Natural killer cell treated with Interleukin-12 subunit alpha and Interleukin-12 subunit beta and Interleukin-15 and Interleukin-18, amount 100 ng/mL, for 72 hours (primary cell): ENCODE results near the gene SPOCD1. TPM values are rescaled to one million over a fixed set of nuclear protein-coding genes. Genes with fewer than 3 reads are reported as not detected.
A peak's percentile ranks its signal among the peaks of the same experiment; 100 is the strongest.

Experiments used
- ATAC-seq, 2 donors: fragments of 150-1000 bp; cut with Tn5 transposase in 1 of 2; sonication (Bioruptor Pico), chemical (Tn5 transposase) in 1 of 2; 2 replicates each; pipeline ENCODE4 v1.10.0; 2021
- DNase-seq: peaks from one replicate; pipeline ENCODE4 v3.0.0; 2022; ENCODE audit warnings: low spot score
- H3K27ac Mint-ChIP-seq, 2 donors: 1 replicate in 1 of 2; 2 replicates in 1 of 2; pipeline ENCODE4 v1.8.0; 2022; ENCODE audit warnings: mixed read lengths in 2 of 2, mild to moderate bottlenecking in 1 of 2, moderate library complexity in 1 of 2
- H3K27me3 Mint-ChIP-seq, 2 donors: 1 replicate in 1 of 2; 2 replicates in 1 of 2; pipeline ENCODE4 v1.8.0; 2022; ENCODE audit warnings: mixed read lengths in 2 of 2
- H3K36me3 Mint-ChIP-seq: one replicate; pipeline ENCODE4 v1.8.0; 2022; ENCODE audit warnings: mixed read lengths
- H3K4me1 Mint-ChIP-seq, 2 donors: 1 replicate in 1 of 2; 2 replicates in 1 of 2; pipeline ENCODE4 v1.8.0; 2022; ENCODE audit warnings: low read depth in 2 of 2, mixed read lengths in 2 of 2, mild to moderate bottlenecking in 1 of 2
- H3K4me3 Mint-ChIP-seq: one replicate; pipeline ENCODE4 v1.8.0; 2022; ENCODE audit warnings: mixed read lengths
- H3K9me3 Mint-ChIP-seq: 2 replicates; pipeline ENCODE4 v1.8.0; 2022; ENCODE audit warnings: mixed read lengths
- total RNA-seq, 2 donors: library from RNA; stranded (reverse); gene quantifications; one replicate each; pipeline ENCODE4 v1.2.3, GENCODE V29; 2022

Gene SPOCD1
- total RNA-seq, 2 donors from 2014 or later, result not detected

- Mint-ChIP-seq H3K4me1 (peaks cover 13 to 24% of the 10 kb centered on the region in 2 donors), H3K4me3 (peak overlapping the region; percentile 85), H3K36me3 (no peaks in the 10 kb centered on the region), H3K9me3 (no peaks in the 10 kb centered on the region), H3K27me3 (peaks cover 0 to 3% of the 10 kb centered on the region in 2 donors), H3K27ac (no peak overlapping the region)
- ATAC-seq (no peak), DNase-seq (no peak)
These were observed 52.0 kb downstream of the SPOCD1 start for GRCh38 chr1:31763671-31764311.

- H3K9me3 Mint-ChIP-seq, result no peaks in the 10 kb centered on the region
- peaks cover 0 to 3% of the 10 kb centered on the region in 2 donors for H3K27me3 Mint-ChIP-seq
- ATAC-seq (peak; percentile 56 to 74), DNase-seq (peak; percentile 80)
- H3K36me3 Mint-ChIP-seq, result no peaks in the 10 kb centered on the region
- peak overlapping the region in 1 of 2 donors; percentile 27 for H3K27ac Mint-ChIP-seq
- peaks cover 13 to 24% of the 10 kb centered on the region in 2 donors for H3K4me1 Mint-ChIP-seq
- peak overlapping the region; percentile 85 for H3K4me3 Mint-ChIP-seq
These were observed 52.8 kb downstream of the SPOCD1 start for GRCh38 chr1:31762726-31763670.

- Mint-ChIP-seq H3K36me3 (no peaks in the 10 kb centered on the region), H3K27me3 (peaks cover 0 to 3% of the 10 kb centered on the region in 2 donors), H3K4me1 (peaks cover 14 to 27% of the 10 kb centered on the region in 2 donors), H3K9me3 (no peaks in the 10 kb centered on the region), H3K27ac (no peak overlapping the region), H3K4me3 (peak overlapping the region; percentile 48)
- DNase-seq (no peak), ATAC-seq (no peak)
These were observed 53.5 kb downstream of the SPOCD1 start for GRCh38 chr1:31762323-31762722.

- peak overlapping the region; percentile 48 for H3K4me3 Mint-ChIP-seq
These were observed 53.9 kb downstream of the SPOCD1 start for GRCh38 chr1:31761883-31762282.

GRCh38 chr1:31760471-31761470 is 55.1 kb downstream of the SPOCD1 start:
- ATAC-seq, result peak; percentile 68 to 69
- Mint-ChIP-seq H3K36me3 (no peaks in the 10 kb centered on the region), H3K4me3 (peak overlapping the region; percentile 50), H3K9me3 (no peaks in the 10 kb centered on the region), H3K27me3 (peaks cover 0 to 3% of the 10 kb centered on the region in 2 donors), H3K4me1 (peaks cover 18 to 27% of the 10 kb centered on the region in 2 donors), H3K27ac (no peak overlapping the region)
- DNase-seq, result peak; percentile 74

More at GRCh38 chr1:31761883-31762282, 53.9 kb downstream of the SPOCD1 start:
- Mint-ChIP-seq H3K27me3 (peaks cover 0 to 3% of the 10 kb centered on the region in 2 donors), H3K4me1 (peaks cover 18 to 27% of the 10 kb centered on the region in 2 donors), H3K27ac (no peak overlapping the region), H3K36me3 (no peaks in the 10 kb centered on the region), H3K9me3 (no peaks in the 10 kb centered on the region)
- no peak for DNase-seq
- ATAC-seq, result no peak

GRCh38 chr1:31759298-31760023 is 56.4 kb downstream of the SPOCD1 start:
- H3K4me3 Mint-ChIP-seq, result no peak overlapping the region
- H3K4me1 Mint-ChIP-seq, result peaks cover 11 to 29% of the 10 kb centered on the region in 2 donors
- no peak for ATAC-seq
- DNase-seq, result no peak
- H3K9me3 Mint-ChIP-seq, result no peaks in the 10 kb centered on the region
- peaks cover 0 to 3% of the 10 kb centered on the region in 2 donors for H3K27me3 Mint-ChIP-seq
- H3K36me3 Mint-ChIP-seq, result no peaks in the 10 kb centered on the region
- no peak overlapping the region for H3K27ac Mint-ChIP-seq

GRCh38 chr1:31758823-31759222 is 57.0 kb downstream of the SPOCD1 start:
- no peaks in the 10 kb centered on the region for H3K9me3 Mint-ChIP-seq
- H3K27me3 Mint-ChIP-seq, result peaks cover 0 to 3% of the 10 kb centered on the region in 2 donors
- H3K4me3 Mint-ChIP-seq, result no peak overlapping the region
- H3K27ac Mint-ChIP-seq, result no peak overlapping the region
- H3K36me3 Mint-ChIP-seq, result no peaks in the 10 kb centered on the region
- DNase-seq (no peak), ATAC-seq (no peak)
- H3K4me1 Mint-ChIP-seq, result peaks cover 11 to 29% of the 10 kb centered on the region in 2 donors

GRCh38 chr1:31757989-31758388 is 57.8 kb downstream of the SPOCD1 start:
- Mint-ChIP-seq H3K4me3 (no peak overlapping the region), H3K27ac (no peak overlapping the region), H3K27me3 (no peaks in the 10 kb centered on the region), H3K36me3 (no peaks in the 10 kb centered on the region), H3K4me1 (peaks cover 16 to 29% of the 10 kb centered on the region in 2 donors), H3K9me3 (no peaks in the 10 kb centered on the region)
- ATAC-seq (no peak), DNase-seq (no peak)

GRCh38 chr1:31757204-31757679 is 58.6 kb downstream of the SPOCD1 start:
- Mint-ChIP-seq H3K4me1 (peaks cover 21 to 33% of the 10 kb centered on the region in 2 donors), H3K9me3 (no peaks in the 10 kb centered on the region), H3K4me3 (no peak overlapping the region), H3K36me3 (no peaks in the 10 kb centered on the region), H3K27ac (no peak overlapping the region), H3K27me3 (no peaks in the 10 kb centered on the region)
- DNase-seq (no peak), ATAC-seq (no peak)

GRCh38 chr1:31756578-31756977 is 59.2 kb downstream of the SPOCD1 start:
- Mint-ChIP-seq H3K27ac (no peak overlapping the region), H3K9me3 (no peaks in the 10 kb centered on the region), H3K36me3 (no peaks in the 10 kb centered on the region), H3K4me1 (peaks cover 24 to 38% of the 10 kb centered on the region in 2 donors), H3K27me3 (no peaks in the 10 kb centered on the region), H3K4me3 (no peak overlapping the region)
- no peak for DNase-seq
- no peak for ATAC-seq

GRCh38 chr1:31755850-31756492 is 59.9 kb downstream of the SPOCD1 start:
- DNase-seq (no peak), ATAC-seq (no peak)
- Mint-ChIP-seq H3K4me1 (peaks cover 27 to 40% of the 10 kb centered on the region in 2 donors), H3K27me3 (no peaks in the 10 kb centered on the region), H3K9me3 (no peaks in the 10 kb centered on the region), H3K36me3 (no peaks in the 10 kb centered on the region), H3K27ac (no peak overlapping the region), H3K4me3 (no peak overlapping the region)

- H3K4me3 Mint-ChIP-seq, result no peak overlapping the region
- ATAC-seq, result no peak
- no peaks in the 10 kb centered on the region for H3K27me3 Mint-ChIP-seq
- no peak for DNase-seq
- no peaks in the 10 kb centered on the region for H3K9me3 Mint-ChIP-seq
- no peaks in the 10 kb centered on the region for H3K36me3 Mint-ChIP-seq
- peaks cover 35 to 46% of the 10 kb centered on the region in 2 donors for H3K4me1 Mint-ChIP-seq
- no peak overlapping the region for H3K27ac Mint-ChIP-seq
These were observed 60.6 kb downstream of the SPOCD1 start for GRCh38 chr1:31755197-31755611.
